HG02970 (cell line): ENCODE measurements around the gene ANKRD66.

Experiments used
- ATAC-seq: cut with Tn5 transposase; IDR thresholded peaks from one replicate; pipeline ENCODE4 v1.9.1; 2021; ENCODE audit warnings: mild to moderate bottlenecking, moderate library complexity, moderate number of reproducible peaks; ENCODE audit not compliant: unreplicated experiment, low FRiP score

The ANKRD66 gene

DNA sequence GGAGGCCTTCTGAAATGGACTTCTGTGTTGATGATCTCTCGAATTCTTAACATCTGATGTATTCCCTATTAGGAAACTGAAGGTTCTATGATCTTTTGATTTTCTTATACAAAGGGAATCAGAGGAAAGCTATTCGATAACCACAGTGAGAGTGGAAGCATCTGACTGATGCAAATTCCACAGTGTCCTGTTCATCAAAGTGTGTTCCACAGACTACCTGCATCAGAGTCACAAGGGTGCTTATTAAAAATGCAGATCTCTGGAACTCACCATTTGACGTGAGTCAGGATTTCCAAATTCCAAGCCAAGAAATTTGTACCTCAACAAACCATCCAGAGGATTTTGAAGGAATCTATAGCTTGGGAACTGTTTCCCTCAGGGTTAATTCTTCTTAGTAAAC, 42.1 kb downstream of the ANKRD66 start:
- no peak for ATAC-seq

DNA sequence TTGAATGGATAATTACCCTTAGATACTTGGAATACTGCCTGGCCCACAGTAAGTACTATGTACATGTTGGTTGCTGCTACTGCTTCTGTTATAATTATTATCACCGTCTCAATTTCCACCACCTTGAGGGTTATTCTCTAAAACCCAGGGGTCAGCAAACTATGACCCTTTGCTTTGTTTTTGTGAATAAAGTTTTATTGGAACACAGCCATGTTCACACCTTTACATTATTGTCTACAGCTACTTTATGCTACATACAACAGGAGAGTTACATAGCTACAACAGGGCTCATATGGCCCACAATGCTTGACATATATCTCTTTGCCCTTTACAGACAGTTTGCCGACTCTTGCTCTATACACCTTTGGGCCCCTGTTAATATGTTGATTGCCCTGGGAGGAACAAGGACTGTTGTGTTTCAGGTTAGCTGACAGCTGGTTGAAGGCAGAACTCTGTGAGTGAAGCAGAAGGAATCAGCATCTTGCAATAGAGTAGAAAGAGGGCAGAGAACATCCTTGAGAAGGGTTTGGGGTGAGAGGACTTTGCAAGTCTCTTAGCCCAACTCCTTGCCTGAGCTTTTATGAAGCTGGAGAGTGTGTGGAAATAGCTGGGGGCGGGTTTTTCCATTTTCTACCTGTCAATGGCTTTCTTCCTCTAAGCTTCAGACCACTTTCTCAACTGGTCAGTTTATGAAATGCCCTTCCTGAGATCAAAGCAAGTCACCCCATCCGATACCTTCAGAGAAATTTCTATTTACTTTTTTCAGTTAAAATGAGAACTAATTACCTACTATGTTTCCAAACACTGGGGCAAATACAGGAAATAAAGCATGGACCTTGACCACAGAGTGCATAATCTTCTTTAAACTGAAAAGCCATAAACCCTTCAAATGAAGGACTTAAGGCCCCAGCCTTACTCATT, 43.0 kb downstream of the ANKRD66 start:
- ATAC-seq: no peak

DNA sequence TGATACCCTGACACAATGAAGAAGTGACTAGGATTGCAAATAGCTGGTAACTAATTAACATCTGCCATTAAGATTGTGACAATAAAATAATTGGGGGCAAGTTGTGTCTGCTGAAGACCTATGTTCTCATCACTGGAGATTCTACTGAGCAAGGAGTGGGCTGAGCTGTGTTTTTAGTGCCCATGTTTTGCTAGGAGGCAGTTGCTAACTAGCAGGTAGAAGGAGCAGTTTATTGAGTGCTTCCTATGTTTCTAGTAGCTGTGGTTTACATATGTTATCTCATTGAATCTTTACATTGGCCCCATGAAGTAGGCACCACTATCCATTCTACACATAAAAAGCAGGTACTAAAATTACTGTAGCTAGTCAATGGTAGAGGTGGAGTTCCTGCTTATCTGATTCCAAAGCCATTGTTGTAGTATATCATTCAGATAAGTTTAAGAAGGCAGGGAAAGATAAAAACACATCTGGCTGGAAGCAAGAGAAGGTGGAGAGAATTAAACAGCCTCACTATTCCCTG, 43.7 kb downstream of the ANKRD66 start:
- ATAC-seq: no peak

DNA sequence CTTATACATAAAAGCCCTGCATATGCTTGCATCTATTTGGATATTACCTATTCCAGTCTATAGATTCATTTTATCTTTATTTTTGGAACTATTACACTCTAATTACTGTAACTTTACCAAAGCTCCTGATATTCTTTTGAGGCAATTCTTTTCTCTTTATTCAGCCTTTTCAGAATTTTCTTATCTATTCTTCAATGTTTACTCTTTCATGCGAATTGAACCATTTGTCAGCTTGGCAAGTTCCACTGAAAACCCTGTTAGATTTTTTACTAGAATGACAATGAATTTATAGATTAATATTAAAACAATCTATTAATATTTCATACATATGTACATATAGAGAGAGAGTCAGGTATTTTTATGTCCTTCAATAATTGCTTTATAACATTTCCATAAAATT, 45.9 kb downstream of the ANKRD66 start:
- no peak for ATAC-seq

DNA sequence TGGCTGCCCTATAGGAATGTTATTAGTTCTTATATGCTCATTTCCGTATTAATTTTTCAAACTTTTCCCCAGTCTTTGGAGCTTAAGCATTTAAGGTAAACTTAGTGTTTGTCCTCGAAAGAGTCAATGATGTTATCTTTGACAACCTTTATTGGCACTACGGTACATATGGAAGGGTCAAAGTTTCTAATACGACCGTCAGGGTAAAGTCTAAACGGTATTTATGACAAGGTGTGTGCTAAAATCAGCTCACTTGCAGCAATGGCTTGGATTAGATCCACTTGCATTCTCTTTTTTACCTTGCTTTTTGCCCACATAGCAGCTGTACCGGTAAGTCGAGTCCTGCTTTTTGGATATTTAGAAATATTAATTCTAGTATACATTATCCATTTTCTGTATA, 46.4 kb downstream of the ANKRD66 start, which contains the start of gene MEP1A:
TSS of gene MEP1A (plus strand) at position 252 of the 400 bp plus-strand sequence. CDS start at position 262, 10 bp downstream.
- no peak for ATAC-seq

DNA sequence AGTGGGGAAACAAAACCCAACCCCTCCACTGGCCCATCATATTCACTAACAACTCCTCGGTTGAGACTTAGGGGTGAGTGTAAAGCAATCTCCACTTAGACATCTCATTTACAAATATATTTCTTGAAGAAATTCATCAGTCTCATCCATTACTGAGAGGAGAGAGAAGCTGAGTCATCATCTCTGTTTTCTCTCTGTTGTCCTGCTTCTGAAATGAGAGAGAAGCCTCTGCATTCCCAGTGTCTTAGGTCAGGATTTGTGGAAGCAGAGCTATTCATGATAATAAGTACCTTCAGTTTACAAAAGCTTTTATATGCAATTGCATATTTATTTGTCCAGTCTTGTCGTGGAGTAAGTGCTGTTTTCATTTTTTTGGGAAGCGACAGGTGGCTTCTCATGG, 47.3 kb downstream of the ANKRD66 start:
- no peak for ATAC-seq

DNA sequence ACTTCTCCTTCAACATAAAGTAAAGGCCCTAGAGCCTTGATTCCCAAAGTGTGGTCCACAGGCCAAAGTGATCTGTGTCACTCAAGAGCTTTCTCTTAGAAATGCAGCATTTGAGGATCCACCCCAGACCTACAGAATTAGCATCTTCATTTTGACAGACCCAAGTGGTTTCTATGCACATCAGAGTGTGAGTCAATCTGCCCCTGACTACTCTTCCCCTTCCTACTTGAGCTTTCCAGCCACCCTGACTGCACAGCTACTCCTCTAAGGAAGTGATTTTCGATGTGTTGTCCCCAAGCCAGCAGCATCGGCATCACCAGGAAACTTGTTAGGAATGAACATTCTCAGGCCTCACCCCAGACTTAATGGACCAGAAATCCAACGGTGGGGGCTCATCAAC, 49.1 kb downstream of the ANKRD66 start:
- no peak for ATAC-seq

DNA sequence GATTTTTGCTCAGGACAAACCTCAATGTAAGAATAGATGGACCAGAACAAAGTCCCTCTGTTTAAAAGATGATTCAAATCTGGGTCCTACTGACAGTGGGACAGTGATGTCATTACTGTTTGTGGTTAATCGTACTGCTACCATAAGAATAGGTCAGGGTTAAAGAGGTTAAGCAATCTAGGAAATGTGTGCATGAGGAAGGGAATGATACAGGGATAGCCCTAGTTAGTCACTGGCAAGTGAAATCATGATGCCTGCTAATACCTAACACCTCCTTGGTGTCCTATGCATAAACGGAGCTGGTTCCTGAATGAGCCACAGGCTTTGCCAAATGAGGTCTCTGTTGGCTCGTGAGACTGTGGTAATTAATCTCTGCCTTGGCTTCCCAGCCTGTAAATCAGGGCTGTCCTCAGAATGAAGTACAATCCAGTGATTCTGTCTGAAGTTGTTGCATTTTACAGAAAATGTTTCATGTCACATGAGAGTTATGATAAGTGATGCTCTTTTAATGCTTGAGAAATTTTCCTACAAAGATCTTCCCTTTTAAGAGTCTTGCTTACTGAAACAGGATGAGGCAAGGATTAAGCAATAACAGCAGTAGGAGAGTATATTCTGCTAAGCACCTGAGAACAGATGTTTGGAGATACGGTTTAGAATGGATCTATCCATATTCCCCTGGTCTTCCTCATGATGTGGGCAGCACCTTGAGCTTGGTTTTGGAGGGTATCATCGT, 50.3 kb downstream of the ANKRD66 start:
- ATAC-seq: no peak

DNA sequence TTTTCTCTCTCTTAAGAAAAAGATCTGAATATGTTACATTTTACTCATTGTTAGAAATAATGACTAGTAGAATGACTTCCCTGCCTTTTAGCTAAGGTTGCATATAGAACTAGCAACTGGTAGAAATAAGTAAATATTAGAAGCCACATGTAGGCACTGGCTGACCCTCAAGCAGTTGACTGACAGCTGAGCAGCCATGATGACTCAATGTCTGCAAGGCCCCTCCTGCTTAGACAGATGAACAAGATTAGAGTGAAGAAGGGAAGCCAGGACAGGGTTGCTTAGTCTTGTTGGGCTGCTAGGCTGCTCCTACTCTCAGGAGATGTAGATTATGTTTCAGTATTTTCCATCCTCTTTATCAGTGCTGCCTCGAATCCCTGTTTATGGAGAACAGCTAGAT, 52.9 kb downstream of the ANKRD66 start:
- ATAC-seq: no peak

DNA sequence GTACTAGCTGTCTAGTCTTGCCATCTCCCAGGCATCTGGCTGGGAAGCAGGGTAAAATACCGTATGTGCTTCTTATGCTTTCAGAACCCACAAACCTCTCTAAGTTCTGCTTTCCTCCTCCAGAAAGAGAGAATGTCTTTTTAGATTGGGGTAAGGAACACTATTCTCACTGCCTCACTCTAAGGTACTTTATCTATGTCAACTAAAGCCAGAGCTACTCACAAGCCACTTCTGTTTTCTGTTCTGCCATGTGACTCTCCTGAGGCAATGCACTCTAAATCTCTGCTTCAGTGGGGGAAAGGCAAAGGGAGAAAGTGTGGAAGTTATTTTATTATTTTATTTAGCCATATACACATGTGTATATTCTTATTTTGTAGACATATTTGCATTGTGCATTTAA, 62.1 kb downstream of the ANKRD66 start:
- ATAC-seq: no peak
